ENCODE measurements around the gene MAPKAP1.

The MAPKAP1 gene

GRCh38 chr9:125529589-125530515 lies 177.2 kb downstream of the MAPKAP1 start:
- DNase-seq, result no peak

- no peak for DNase-seq
These were observed 177.9 kb downstream of the MAPKAP1 start for GRCh38 chr9:125529107-125529506.

- DNase-seq, result no peak
These were observed 179.5 kb downstream of the MAPKAP1 start for GRCh38 chr9:125527471-125528002.

- DNase-seq, result no peak
These were observed 180.9 kb downstream of the MAPKAP1 start for GRCh38 chr9:125525921-125526631.

GRCh38 chr9:125524583-125525355 lies 182.2 kb downstream of the MAPKAP1 start:
- no peak for DNase-seq

- no peak for DNase-seq
These were observed 183.3 kb downstream of the MAPKAP1 start for GRCh38 chr9:125523681-125524080.

GRCh38 chr9:125522328-125522725 lies 184.7 kb downstream of the MAPKAP1 start:
- DNase-seq, result no peak

GRCh38 chr9:125521462-125522327 lies 185.3 kb downstream of the MAPKAP1 start:
- DNase-seq, result no peak

GRCh38 chr9:125519734-125520133 lies 187.3 kb downstream of the MAPKAP1 start:
- no peak for DNase-seq

- no peak for DNase-seq
These were observed 189.4 kb downstream of the MAPKAP1 start for GRCh38 chr9:125517577-125517976.

GRCh38 chr9:125515983-125516940 lies 190.7 kb downstream of the MAPKAP1 start:
- no peak for DNase-seq

GRCh38 chr9:125515281-125515680 lies 191.7 kb downstream of the MAPKAP1 start:
- no peak for DNase-seq

- DNase-seq, result no peak
These were observed 192.5 kb downstream of the MAPKAP1 start for GRCh38 chr9:125514468-125514867.

- no peak for DNase-seq
These were observed 193.2 kb downstream of the MAPKAP1 start for GRCh38 chr9:125513668-125514413.

- DNase-seq, result no peak
These were observed 193.7 kb downstream of the MAPKAP1 start for GRCh38 chr9:125513303-125513667.

- DNase-seq, result no peak
These were observed 195.0 kb downstream of the MAPKAP1 start for GRCh38 chr9:125511789-125512660.

- no peak for DNase-seq
These were observed 196.0 kb downstream of the MAPKAP1 start for GRCh38 chr9:125510980-125511379.

GRCh38 chr9:125509476-125509875 lies 197.5 kb downstream of the MAPKAP1 start:
- DNase-seq, result no peak

GRCh38 chr9:125508249-125508648 lies 198.8 kb downstream of the MAPKAP1 start:
- DNase-seq, result no peak
